Peyer's patch (tissue), 4 donors: ENCODE measurements around the gene NOTCH2. TPM values are rescaled to one million over a fixed set of nuclear protein-coding genes. Genes with fewer than 3 reads are reported as not detected.

ENCODE experiments used
- DNase-seq, 3 donors: peaks; one replicate each; pipeline ENCODE4 v3.0.0-alpha.2; 2017 to 2019
- H3K27ac ChIP-seq, 4 donors: fragments of 200-600 bp; sonication (generic); one replicate each; pipeline ENCODE4 v1.5.1; 2016 to 2019
- H3K27me3 ChIP-seq, 2 donors: fragments of 200-600 bp; sonication (generic); one replicate each; pipeline ENCODE4 v1.5.1; 2019
- H3K36me3 ChIP-seq, 3 donors: fragments of 200-600 bp; sonication (generic); one replicate each; pipeline ENCODE4 v1.5.1; 2016 to 2019
- H3K4me1 ChIP-seq, 4 donors: fragments of 200-600 bp; sonication (generic); one replicate each; pipeline ENCODE4 v1.5.1; 2016 to 2019
- H3K4me3 ChIP-seq, 4 donors: fragments of 200-600 bp; sonication (generic); 1 replicate in 3 of 4; 2 replicates in 1 of 4; pipeline ENCODE4 v1.5.1; 2016 to 2019; ENCODE audit warnings: mild to moderate bottlenecking in 1 of 4
- H3K9me3 ChIP-seq, 4 donors: fragments of 200-600 bp; sonication (generic); one replicate each; pipeline ENCODE4 v1.5.1; 2016 to 2019; ENCODE audit warnings: mild to moderate bottlenecking in 1 of 4
- CTCF ChIP-seq, 6 experiments: fragments of 450-650 bp in 4 of 6; fragments of 200-600 bp in 2 of 6; sonication (generic) in 1 of 6; IDR thresholded peaks; one replicate each; pipeline ENCODE4 v1.5.1; 2017 to 2019; ENCODE audit warnings: antibody characterized with exemption in 6 of 6, mild to moderate bottlenecking in 3 of 6, moderate library complexity in 1 of 6
- POLR2A ChIP-seq, 2 donors: fragments of 450-650 bp; IDR thresholded peaks; one replicate each; pipeline ENCODE4 v1.5.1; 2017; ENCODE audit warnings: antibody characterized with exemption in 2 of 2, mild to moderate bottlenecking in 2 of 2, moderate library complexity in 2 of 2
- total RNA-seq, 4 donors: library from RNA; depleted of rRNA; stranded (reverse); fragments of >200 nt; gene quantifications; one replicate each; pipeline ENCODE4 v1.1.0, GENCODE V29; 2016

The NOTCH2 gene
- total RNA-seq, 4 donors from 2014 or later = 35.5 to 47.6 (median 40.3) TPM

- H3K9me3 ChIP-seq = no peaks in the 10 kb centered on the region
- H3K27ac ChIP-seq = no peak overlapping the region
- TF ChIP-seq POLR2A (IDR thresholded peaks at IDR 0.05) = no peak
- TF ChIP-seq CTCF (IDR thresholded peaks at IDR 0.05) = no peak
- no peaks in the 10 kb centered on the region for H3K4me1 ChIP-seq
- no peak for DNase-seq
- no peaks in the 10 kb centered on the region for H3K27me3 ChIP-seq
- H3K36me3 ChIP-seq = no peaks in the 10 kb centered on the region
- H3K4me3 ChIP-seq = no peak overlapping the region
Observed at GRCh38 chr1:119879510-119880434, 189.7 kb downstream of the NOTCH2 start.

- H3K27ac ChIP-seq = no peak overlapping the region
- H3K4me1 ChIP-seq = no peaks in the 10 kb centered on the region
- no peak for DNase-seq
- H3K9me3 ChIP-seq = no peaks in the 10 kb centered on the region
- H3K36me3 ChIP-seq = no peaks in the 10 kb centered on the region
- no peak overlapping the region for H3K4me3 ChIP-seq
- H3K27me3 ChIP-seq = no peaks in the 10 kb centered on the region
- TF ChIP-seq POLR2A (IDR thresholded peaks at IDR 0.05) (no peak), CTCF (IDR thresholded peaks at IDR 0.05) (no peak)
Observed at GRCh38 chr1:119878171-119878570, 191.3 kb downstream of the NOTCH2 start.

- Histone ChIP-seq H3K36me3 (no peaks in the 10 kb centered on the region), H3K27ac (no peak overlapping the region), H3K27me3 (no peaks in the 10 kb centered on the region), H3K4me1 (no peaks in the 10 kb centered on the region), H3K9me3 (no peaks in the 10 kb centered on the region), H3K4me3 (no peak overlapping the region)
- DNase-seq = no peak
- TF ChIP-seq CTCF (IDR thresholded peaks at IDR 0.05) (no peak), POLR2A (IDR thresholded peaks at IDR 0.05) (no peak)
Observed at GRCh38 chr1:119874186-119874585, 195.3 kb downstream of the NOTCH2 start.

- Histone ChIP-seq H3K4me1 (no peaks in the 10 kb centered on the region), H3K36me3 (no peaks in the 10 kb centered on the region), H3K27ac (no peak overlapping the region), H3K9me3 (no peaks in the 10 kb centered on the region), H3K27me3 (no peaks in the 10 kb centered on the region), H3K4me3 (no peak overlapping the region)
- TF ChIP-seq POLR2A (IDR thresholded peaks at IDR 0.05) = no peak
- no peak for TF ChIP-seq CTCF (IDR thresholded peaks at IDR 0.05)
- no peak for DNase-seq
Observed at GRCh38 chr1:119873135-119874015, 196.1 kb downstream of the NOTCH2 start.

- no peak overlapping the region for H3K4me3 ChIP-seq
- H3K36me3 ChIP-seq = no peaks in the 10 kb centered on the region
- H3K4me1 ChIP-seq = no peaks in the 10 kb centered on the region
- H3K27me3 ChIP-seq = no peaks in the 10 kb centered on the region
- no peaks in the 10 kb centered on the region for H3K9me3 ChIP-seq
- DNase-seq = no peak
- no peak overlapping the region for H3K27ac ChIP-seq
- TF ChIP-seq POLR2A (IDR thresholded peaks at IDR 0.05) (no peak), CTCF (IDR thresholded peaks at IDR 0.05) (no peak)
Observed at GRCh38 chr1:119871881-119872280, 197.6 kb downstream of the NOTCH2 start.
